Stomach (tissue), 9 donors: ENCODE data around the gene VIL1. TPM values are rescaled to one million over a fixed set of nuclear protein-coding genes. Genes with fewer than 3 reads are reported as not detected.

Experiments used
- DNase-seq, 2 donors: peaks; one replicate each; pipeline versions ENCODE4 v3.0.0 to v3.0.0-alpha.2; 2013 to 2019
- H3K27ac ChIP-seq, 5 donors: fragments of 200-600 bp in 4 of 5; sonication (generic) in 4 of 5; one replicate each; pipeline ENCODE4 v1.5.1; 2013 to 2019; ENCODE audit warnings: mild to moderate bottlenecking in 1 of 5, moderate library complexity in 1 of 5
- H3K27me3 ChIP-seq, 3 donors: fragments of 200-600 bp; sonication (generic); one replicate each; pipeline ENCODE4 v1.5.1; 2017 to 2019; ENCODE audit warnings: mixed run types in 1 of 3
- H3K36me3 ChIP-seq, 4 donors: fragments of 200-600 bp; sonication (generic); 1 replicate in 3 of 4; 2 replicates in 1 of 4; pipeline ENCODE4 v1.5.1; 2016 to 2019
- H3K4me1 ChIP-seq, 4 donors: fragments of 200-600 bp; sonication (generic); one replicate each; pipeline ENCODE4 v1.5.1; 2016 to 2019
- H3K4me3 ChIP-seq, 4 donors: fragments of 200-600 bp; sonication (generic) in 3 of 4; one replicate each; pipeline ENCODE4 v1.5.1; 2016 to 2019; ENCODE audit warnings: mild to moderate bottlenecking in 1 of 4
- H3K9me3 ChIP-seq, 4 donors: fragments of 200-600 bp; sonication (generic); one replicate each; pipeline ENCODE4 v1.5.1; 2016 to 2019
- EP300 ChIP-seq: sonication (generic); formaldehyde crosslinking; IDR thresholded peaks from one replicate; pipeline ENCODE4 v1.6.1; 2017; ENCODE audit warnings: antibody characterized with exemption
- POLR2A ChIP-seq, 4 donors: fragments of 450-650 bp; IDR thresholded peaks; one replicate each; pipeline ENCODE4 v1.6.1; 2016; ENCODE audit warnings: antibody characterized with exemption in 4 of 4, control low read depth in 2 of 4, mild to moderate bottlenecking in 1 of 4, moderate library complexity in 1 of 4
- POLR2AphosphoS5 ChIP-seq, 3 donors: sonication (generic); formaldehyde crosslinking; IDR thresholded peaks; one replicate each; pipeline ENCODE4 v1.6.1; 2016; ENCODE audit warnings: antibody characterized with exemption in 3 of 3
- whole genome bisulfite sequencing, 5 donors: extraction: QIAGEN DNeasy Blood & Tissue Kit in 3 of 5; methylation state at CpG; one replicate each; pipeline versions ENCODE4 v1.1.5 to v1.1.7; 2013 to 2018; 5-methylcytosine and 5-hydroxymethylcytosine counted together
- intact Hi-C: fragments of 100-400 bp; cut with DNase I; formaldehyde crosslinking; loops from one replicate; pipeline ENCODE4 v1.15.1; 2023; ENCODE audit warnings: low total_unique reads
- polyA plus RNA-seq, 3 donors: library from polyadenylated mRNA; stranded (reverse); fragments of 200-250 nt; gene quantifications; one replicate each; pipeline ENCODE4 v1.2.3, GENCODE V29; 2013
- total RNA-seq, 5 donors: library from RNA; depleted of rRNA; stranded (reverse); fragments of >200 nt; gene quantifications; one replicate each; pipeline versions ENCODE4 v1.1.0 to v1.2.3, GENCODE V29; 2014 to 2016
- TF ChIP-seq, protein P1 (sequence below), 7 experiments: fragments of 450-650 bp in 4 of 7; fragments of 200-600 bp in 3 of 7; sonication (generic) in 3 of 7; IDR thresholded peaks; one replicate each; pipeline ENCODE4 v1.5.1; 2016 to 2019; ENCODE audit warnings: antibody characterized with exemption in 7 of 7, control low read depth in 2 of 7, mild to moderate bottlenecking in 1 of 7
- donor health status: healthy with polysubstance abuse.
- donor health status: Bipolar disorder and iron deficiency.
- donor health status: healthy.

The VIL1 gene
- total and polyA plus RNA-seq, 8 donors = 0.38 to 120 (median 1.8) TPM; not detected in 1

DNA sequence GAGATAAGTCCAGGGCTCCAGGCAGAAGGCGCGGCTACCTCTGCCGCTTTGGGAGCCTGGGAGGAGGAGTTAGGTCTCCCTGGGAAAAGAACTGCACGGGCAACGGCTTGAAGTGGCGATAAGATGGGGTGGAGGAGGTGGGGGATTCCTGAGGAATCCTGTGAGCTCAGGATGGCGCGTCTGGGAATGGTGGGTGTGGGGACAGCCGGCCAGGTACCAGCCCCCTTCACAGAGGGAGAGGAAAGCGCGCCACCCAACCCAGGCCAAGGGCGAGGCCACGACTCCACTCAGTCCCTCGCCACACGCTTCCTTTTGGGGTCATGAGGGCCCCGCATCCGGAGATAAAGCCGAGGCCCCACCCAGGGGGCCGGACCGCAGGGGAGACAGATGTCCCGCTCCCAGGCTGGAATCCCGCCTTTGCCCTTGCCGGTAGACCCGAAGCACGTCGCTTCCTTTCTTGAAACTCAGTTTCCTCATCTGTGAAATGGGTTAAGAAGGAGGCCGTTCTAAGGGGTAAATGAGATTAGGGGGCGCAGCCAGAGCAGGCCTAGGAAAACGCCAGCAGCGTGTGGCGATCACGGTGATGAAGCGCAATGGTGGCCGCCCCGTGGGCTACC, 21.0 kb upstream of the VIL1 start:
- intact Hi-C loops = loop anchor here (10.0 kb wide), 1 partner anchor 93 kb away; no protein-coding TSS in a partner anchor
- TF ChIP-seq, protein P1, sequence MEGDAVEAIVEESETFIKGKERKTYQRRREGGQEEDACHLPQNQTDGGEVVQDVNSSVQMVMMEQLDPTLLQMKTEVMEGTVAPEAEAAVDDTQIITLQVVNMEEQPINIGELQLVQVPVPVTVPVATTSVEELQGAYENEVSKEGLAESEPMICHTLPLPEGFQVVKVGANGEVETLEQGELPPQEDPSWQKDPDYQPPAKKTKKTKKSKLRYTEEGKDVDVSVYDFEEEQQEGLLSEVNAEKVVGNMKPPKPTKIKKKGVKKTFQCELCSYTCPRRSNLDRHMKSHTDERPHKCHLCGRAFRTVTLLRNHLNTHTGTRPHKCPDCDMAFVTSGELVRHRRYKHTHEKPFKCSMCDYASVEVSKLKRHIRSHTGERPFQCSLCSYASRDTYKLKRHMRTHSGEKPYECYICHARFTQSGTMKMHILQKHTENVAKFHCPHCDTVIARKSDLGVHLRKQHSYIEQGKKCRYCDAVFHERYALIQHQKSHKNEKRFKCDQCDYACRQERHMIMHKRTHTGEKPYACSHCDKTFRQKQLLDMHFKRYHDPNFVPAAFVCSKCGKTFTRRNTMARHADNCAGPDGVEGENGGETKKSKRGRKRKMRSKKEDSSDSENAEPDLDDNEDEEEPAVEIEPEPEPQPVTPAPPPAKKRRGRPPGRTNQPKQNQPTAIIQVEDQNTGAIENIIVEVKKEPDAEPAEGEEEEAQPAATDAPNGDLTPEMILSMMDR (IDR thresholded peaks at IDR 0.05) = no peak
- TF ChIP-seq POLR2AphosphoS5 (IDR thresholded peaks at IDR 0.05) (peak; percentile 1 to 86 (median 32)), POLR2A (IDR thresholded peaks at IDR 0.05) (peak in 1 of 4 donors; percentile 72), EP300 (no peak)
- peaks cover 43 to 72% (median 59%) of the 10 kb centered on the region in 4 donors for H3K4me1 ChIP-seq

DNA sequence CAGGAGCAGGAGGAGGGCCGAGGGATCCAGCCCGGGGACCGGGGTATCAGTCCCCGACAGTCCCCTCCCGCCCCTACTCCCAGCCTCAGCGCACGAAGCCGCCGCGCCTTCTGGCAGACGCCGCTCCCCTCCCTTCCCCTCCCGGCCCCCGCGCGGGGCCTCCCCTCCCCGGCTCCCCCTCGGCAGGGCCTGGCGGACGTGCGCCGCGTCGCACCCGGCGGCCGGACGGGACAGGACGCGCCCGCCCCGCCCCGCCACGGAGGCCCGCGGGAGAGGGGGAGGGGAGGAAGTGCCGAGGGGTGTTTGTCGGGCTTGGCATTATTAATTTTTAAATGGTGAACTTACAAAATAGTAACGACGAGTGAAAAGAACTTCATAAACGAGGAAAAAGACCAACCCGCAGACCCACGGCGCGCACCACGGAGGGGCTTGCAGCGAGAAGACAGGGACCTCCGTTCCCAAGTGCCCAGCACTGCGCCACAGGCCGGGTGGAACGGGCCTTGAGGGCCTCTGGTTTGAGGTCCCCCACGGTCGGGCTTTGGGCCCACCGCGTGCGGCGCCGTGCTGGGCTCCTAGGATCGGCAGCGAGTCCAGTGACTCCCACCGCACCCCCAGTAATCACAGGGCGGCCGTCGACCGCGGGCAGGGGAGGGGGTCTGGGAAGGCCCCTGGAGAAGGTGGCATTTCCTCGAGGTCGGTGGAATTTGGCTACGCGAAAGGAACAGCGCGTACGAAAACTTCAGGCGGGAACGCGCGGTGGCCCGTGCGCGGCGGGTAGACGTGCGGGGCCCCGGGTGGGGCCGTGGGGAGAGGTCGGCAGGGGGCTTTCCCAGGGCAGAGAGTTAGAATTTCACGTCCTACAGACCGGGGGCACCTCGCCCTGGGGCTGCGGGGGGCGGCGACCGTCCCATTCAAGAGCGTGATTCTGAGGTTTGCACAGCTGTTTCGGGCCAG, 20.2 kb upstream of the VIL1 start:
- H3K36me3 ChIP-seq = peaks cover 21 to 26% (median 24%) of the 10 kb centered on the region in 4 donors
- DNase-seq = peak; percentile 88 to 96
- H3K4me1 ChIP-seq = peaks cover 46 to 78% (median 67%) of the 10 kb centered on the region in 4 donors
- no peaks in the 10 kb centered on the region for H3K27me3 ChIP-seq
- peak overlapping the region; percentile 74 to 97 (median 94) for H3K4me3 ChIP-seq
- WGBS, 5 donors = 0 to 1% (median 1%) methylated on average over 69 to 93 of the region's 95 CpGs
- H3K9me3 ChIP-seq = no peaks in the 10 kb centered on the region
- TF ChIP-seq, protein P1 (IDR thresholded peaks at IDR 0.05) = peak in 1 of 7 experiments; percentile 29
- TF ChIP-seq EP300 (no peak), POLR2AphosphoS5 (IDR thresholded peaks at IDR 0.05) (peak; percentile 44 to 69 (median 52)), POLR2A (IDR thresholded peaks at IDR 0.05) (no peak)
- intact Hi-C loops = loop anchor here (10.0 kb wide), 1 partner anchor 94 kb away; no protein-coding TSS in a partner anchor
- peak overlapping the region; percentile 98 to 100 (median 100) for H3K27ac ChIP-seq

More for the DNA sequence above, 21.0 kb upstream of the VIL1 start:
- WGBS, 5 donors = 0 to 1% (median 1%) methylated on average over 24 to 35 of the region's 35 CpGs
- peak overlapping the region; percentile 98 to 100 (median 100) for H3K27ac ChIP-seq
- H3K27me3 ChIP-seq = no peaks in the 10 kb centered on the region
- no peaks in the 10 kb centered on the region for H3K9me3 ChIP-seq
- peaks cover 14 to 18% (median 16%) of the 10 kb centered on the region in 4 donors for H3K36me3 ChIP-seq
- H3K4me3 ChIP-seq = peak overlapping the region; percentile 74 to 97 (median 94)
- peak; percentile 85 to 94 for DNase-seq

DNA sequence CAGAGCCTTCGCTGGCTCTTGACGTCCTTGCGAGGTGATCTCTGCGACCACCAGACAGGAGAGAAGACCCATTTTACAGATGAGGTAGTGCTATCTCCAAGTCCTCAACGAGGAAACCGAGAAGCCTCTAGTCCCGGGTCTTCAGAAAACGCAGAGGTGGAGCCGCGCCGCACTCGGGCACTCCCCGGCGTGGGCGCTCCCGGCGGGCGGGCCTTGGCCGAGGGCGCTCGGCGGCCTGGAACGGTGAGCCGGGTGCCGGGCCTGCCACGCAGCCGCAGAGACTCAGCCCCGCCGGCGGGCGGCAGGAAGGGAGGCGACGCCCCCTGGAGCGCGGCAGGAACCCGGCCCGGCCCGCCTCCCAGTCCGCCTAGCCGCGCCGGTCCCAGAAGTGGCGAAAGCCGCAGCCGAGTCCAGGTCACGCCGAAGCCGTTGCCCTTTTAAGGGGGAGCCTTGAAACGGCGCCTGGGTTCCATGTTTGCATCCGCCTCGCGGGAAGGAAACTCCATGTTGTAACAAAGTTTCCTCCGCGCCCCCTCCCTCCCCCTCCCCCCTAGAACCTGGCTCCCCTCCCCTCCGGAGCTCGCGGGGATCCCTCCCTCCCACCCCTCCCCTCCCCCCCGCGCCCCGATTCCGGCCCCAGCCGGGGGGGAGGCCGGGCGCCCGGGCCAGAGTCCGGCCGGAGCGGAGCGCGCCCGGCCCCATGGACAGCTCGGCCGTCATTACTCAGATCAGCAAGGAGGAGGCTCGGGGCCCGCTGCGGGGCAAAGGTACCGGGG, 19.3 kb upstream of the VIL1 start, which contains the start of gene CTDSP1:
Gene CTDSP1, plus strand, starts transcription at position 478 of the 776 bp plus-strand sequence. Its CDS starts 223 bp downstream, at position 701.
- H3K4me3 ChIP-seq = peak within 1 kb of the TSS; percentile 74 to 97 (median 94)
- no peaks in the 10 kb centered on the region for H3K9me3 ChIP-seq
- H3K4me1 ChIP-seq = peaks cover 52 to 78% (median 73%) of the 10 kb centered on the region in 4 donors
- H3K27me3 ChIP-seq = no peaks in the 10 kb centered on the region
- DNase-seq = peak; percentile 99
- peaks cover 30 to 34% (median 33%) of the 10 kb centered on the region in 4 donors for H3K36me3 ChIP-seq
- intact Hi-C loops = loop anchor here (10.0 kb wide), 1 partner anchor 95 kb away; no protein-coding TSS in a partner anchor
- TF ChIP-seq POLR2AphosphoS5 (IDR thresholded peaks at IDR 0.05) = peak; percentile 90 to 96 (median 91)
- TF ChIP-seq, protein P1 (IDR thresholded peaks at IDR 0.05) = peak in 1 of 7 experiments; percentile 14
- peak in 1 of 4 donors; percentile 18 for TF ChIP-seq POLR2A (IDR thresholded peaks at IDR 0.05)
- TF ChIP-seq EP300 = no peak
- 0 to 1% (median 1%) methylated on average over 7 to 77 of the region's 78 CpGs for WGBS, 5 donors
- H3K27ac ChIP-seq = peak within 1 kb of the TSS; percentile 98 to 100 (median 100)
